ENCODE measurements around the gene POU3F2.

Gene POU3F2

GRCh38 chr6:98838975-98839374 lies 4.6 kb downstream of the POU3F2 start:
- Histone ChIP-seq H3K4me3 (ENCODE audit: low read length, poor library complexity, severe bottlenecking) (no peak overlapping the region), H3K79me2 (ENCODE audit: insufficient read depth, low read length) (peaks cover 12% of the 10 kb centered on the region; the same call in 1 of the 2 replicates), H4K20me1 (ENCODE audit: insufficient read depth, low read length, poor library complexity, severe bottlenecking) (no peaks in the 10 kb centered on the region), H3K9me2 (replicated peaks; ENCODE audit: low read depth, low read length) (no peaks in the 10 kb centered on the region), H3K36me3 (ENCODE audit: insufficient read depth, low read length) (no peaks in the 10 kb centered on the region), H3K9me3 (ENCODE audit: insufficient read depth, low read depth, low read length) (no peaks in the 10 kb centered on the region), H3K9ac (ENCODE audit: low read depth, low read length, poor library complexity, severe bottlenecking) (no peak overlapping the region), H3K4me2 (ENCODE audit: low read depth, low read length, poor library complexity, severe bottlenecking) (no peak overlapping the region), H3K4me1 (ENCODE audit: insufficient read depth, low read length, poor library complexity, severe bottlenecking) (peaks cover 17% of the 10 kb centered on the region), H3F3A (ENCODE audit: low read depth) (no peaks in the 10 kb centered on the region), H3K27me3 (ENCODE audit: insufficient read depth, low read length, poor library complexity, severe bottlenecking) (peaks cover 11% of the 10 kb centered on the region), H2AFZ (ENCODE audit: low read length) (no peak overlapping the region)
- TF ChIP-seq CTCF (conservative IDR thresholded peaks at IDR 0.05; ENCODE audit: low read length): no peak
- no peak for TF ChIP-seq EZH2phosphoT487 (IDR thresholded peaks at IDR 0.05; ENCODE audit: borderline replicate concordance)

GRCh38 chr6:98839781-98840361 lies 5.5 kb downstream of the POU3F2 start:
- TF ChIP-seq CTCF (conservative IDR thresholded peaks at IDR 0.05; ENCODE audit: low read length): peak; percentile 72
- no peak for TF ChIP-seq EZH2phosphoT487 (IDR thresholded peaks at IDR 0.05; ENCODE audit: borderline replicate concordance)
- Histone ChIP-seq H3K36me3 (ENCODE audit: insufficient read depth, low read length) (no peaks in the 10 kb centered on the region), H3K4me3 (ENCODE audit: low read length, poor library complexity, severe bottlenecking) (no peak overlapping the region), H4K20me1 (ENCODE audit: insufficient read depth, low read length, poor library complexity, severe bottlenecking) (no peaks in the 10 kb centered on the region), H3K9me3 (ENCODE audit: insufficient read depth, low read depth, low read length) (no peaks in the 10 kb centered on the region), H3K27me3 (ENCODE audit: insufficient read depth, low read length, poor library complexity, severe bottlenecking) (peaks cover 11% of the 10 kb centered on the region), H3K79me2 (ENCODE audit: insufficient read depth, low read length) (peaks cover 12% of the 10 kb centered on the region; the same call in 1 of the 2 replicates), H3F3A (ENCODE audit: low read depth) (no peaks in the 10 kb centered on the region), H3K4me1 (ENCODE audit: insufficient read depth, low read length, poor library complexity, severe bottlenecking) (peaks cover 15% of the 10 kb centered on the region), H2AFZ (ENCODE audit: low read length) (no peak overlapping the region), H3K9ac (ENCODE audit: low read depth, low read length, poor library complexity, severe bottlenecking) (no peak overlapping the region), H3K4me2 (ENCODE audit: low read depth, low read length, poor library complexity, severe bottlenecking) (peak overlapping the region; percentile 18), H3K9me2 (replicated peaks; ENCODE audit: low read depth, low read length) (no peaks in the 10 kb centered on the region)

- Histone ChIP-seq H3K36me3 (ENCODE audit: insufficient read depth, low read length) (no peaks in the 10 kb centered on the region), H3K9me3 (ENCODE audit: insufficient read depth, low read depth, low read length) (no peaks in the 10 kb centered on the region), H2AFZ (ENCODE audit: low read length) (no peak overlapping the region), H3K4me1 (ENCODE audit: insufficient read depth, low read length, poor library complexity, severe bottlenecking) (peaks cover 15% of the 10 kb centered on the region), H4K20me1 (ENCODE audit: insufficient read depth, low read length, poor library complexity, severe bottlenecking) (no peaks in the 10 kb centered on the region), H3K27me3 (ENCODE audit: insufficient read depth, low read length, poor library complexity, severe bottlenecking) (peaks cover 11% of the 10 kb centered on the region), H3F3A (ENCODE audit: low read depth) (no peaks in the 10 kb centered on the region), H3K4me2 (ENCODE audit: low read depth, low read length, poor library complexity, severe bottlenecking) (no peak overlapping the region), H3K9ac (ENCODE audit: low read depth, low read length, poor library complexity, severe bottlenecking) (no peak overlapping the region), H3K4me3 (ENCODE audit: low read length, poor library complexity, severe bottlenecking) (no peak overlapping the region), H3K79me2 (ENCODE audit: insufficient read depth, low read length) (peaks cover 10% of the 10 kb centered on the region; the same call in 1 of the 2 replicates), H3K9me2 (replicated peaks; ENCODE audit: low read depth, low read length) (no peaks in the 10 kb centered on the region)
- no peak for TF ChIP-seq CTCF (conservative IDR thresholded peaks at IDR 0.05; ENCODE audit: low read length)
- TF ChIP-seq EZH2phosphoT487 (IDR thresholded peaks at IDR 0.05; ENCODE audit: borderline replicate concordance): no peak
Measured at GRCh38 chr6:98840385-98840784, 6.0 kb downstream of the POU3F2 start.

All from Loucy (cell line).